PFSK-1 (cell line): Measurements from ENCODE around the gene ERI3.

Source experiments
- POLR2AphosphoS5 ChIP-seq: IDR thresholded peaks from 2 replicates; pipeline ENCODE4 v1.6.1; 2012; ENCODE audit warnings: low read depth, mild to moderate bottlenecking, control low read depth, low read length, moderate library complexity
- REST ChIP-seq, 2 experiments: IDR thresholded peaks; 2 replicates each; pipeline versions ENCODE4 v1.6.1 to v1.8.0; 2011 to 2012; ENCODE audit warnings: low read depth in 2 of 2, low read length in 2 of 2, control low read depth in 1 of 2, inconsistent platforms in 1 of 2, mild to moderate bottlenecking in 1 of 2, moderate library complexity in 1 of 2; ENCODE audit not compliant: insufficient read depth in 1 of 2
- SIN3A ChIP-seq: IDR thresholded peaks from 2 replicates; pipeline ENCODE4 v1.6.1; 2012; ENCODE audit warnings: mild to moderate bottlenecking, low read length, moderate library complexity, borderline replicate concordance; ENCODE audit not compliant: insufficient read depth
- TAF1 ChIP-seq: IDR thresholded peaks from 2 replicates; pipeline ENCODE4 v1.6.1; 2012; ENCODE audit warnings: low read length, control low read depth, borderline replicate concordance; ENCODE audit not compliant: insufficient read depth

- TF ChIP-seq SIN3A: no peak
- no peak for TF ChIP-seq REST (IDR thresholded peaks at IDR 0.05; ENCODE audit: insufficient read depth in 1 of 2, low read depth in 2 of 2, low read length in 2 of 2)
- TF ChIP-seq POLR2AphosphoS5: no peak
- no peak for TF ChIP-seq TAF1
Measured at GRCh38 chr1:44296806-44297205, 58.3 kb downstream of the ERI3 start.
